Right atrium auricular region (tissue), 2 donors: ENCODE results near the gene MED12L. TPM values are rescaled to one million over a fixed set of nuclear protein-coding genes. Genes with fewer than 3 reads are reported as not detected.

Source experiments
- DNase-seq: peaks from one replicate; pipeline ENCODE4 v3.0.0-alpha.2; 2019; ENCODE audit warnings: low spot score
- H3K27ac ChIP-seq, 2 donors: fragments of 200-600 bp; sonication (generic); 1 replicate in 1 of 2; 2 replicates in 1 of 2; pipeline ENCODE4 v1.5.1; 2016 to 2019
- H3K27me3 ChIP-seq, 2 donors: fragments of 200-600 bp; sonication (generic); one replicate each; pipeline versions ENCODE4 v1.5.1 to v1.6.0; 2017 to 2019
- H3K36me3 ChIP-seq: fragments of 200-600 bp; sonication (generic); one replicate; pipeline ENCODE4 v1.5.1; 2016
- H3K4me1 ChIP-seq, 2 donors: fragments of 200-600 bp; sonication (generic); one replicate each; pipeline versions ENCODE4 v1.5.1 to v1.6.0; 2017 to 2019
- H3K4me3 ChIP-seq, 2 donors: fragments of 200-600 bp; sonication (generic); 1 replicate in 1 of 2; 2 replicates in 1 of 2; pipeline ENCODE4 v1.5.1; 2017 to 2019; ENCODE audit warnings: mild to moderate bottlenecking in 1 of 2, moderate library complexity in 1 of 2
- H3K9me3 ChIP-seq, 2 donors: fragments of 200-600 bp; sonication (generic); one replicate each; pipeline ENCODE4 v1.5.1; 2019
- CTCF ChIP-seq, 2 donors: fragments of 200-600 bp; sonication (generic); IDR thresholded peaks; one replicate each; pipeline ENCODE4 v1.5.1; 2019; ENCODE audit warnings: antibody characterized with exemption in 2 of 2
- total RNA-seq, 2 donors: library from RNA; depleted of rRNA; stranded (reverse); fragments of >200 nt; gene quantifications; one replicate each; pipeline ENCODE4 v1.1.0, GENCODE V29; 2016

MED12L gene
- total RNA-seq, 2 donors from 2014 or later: 0.07 to 0.35 TPM

- H3K4me3 ChIP-seq: no peak overlapping the region
- no peaks in the 10 kb centered on the region for H3K27me3 ChIP-seq
- no peak overlapping the region for H3K27ac ChIP-seq
- no peak for TF ChIP-seq CTCF (IDR thresholded peaks at IDR 0.05)
- H3K9me3 ChIP-seq: no peaks in the 10 kb centered on the region
- peaks cover 0 to 16% of the 10 kb centered on the region in 2 donors for H3K4me1 ChIP-seq
- no peak for DNase-seq
- H3K36me3 ChIP-seq: no peaks in the 10 kb centered on the region
Measured at GRCh38 chr3:151225040-151225975, 139.8 kb downstream of the MED12L start.

- H3K27ac ChIP-seq: no peak overlapping the region
- TF ChIP-seq CTCF (IDR thresholded peaks at IDR 0.05): no peak
- H3K27me3 ChIP-seq: no peaks in the 10 kb centered on the region
- no peak for DNase-seq
- no peaks in the 10 kb centered on the region for H3K36me3 ChIP-seq
- no peak overlapping the region for H3K4me3 ChIP-seq
- peaks cover 0 to 16% of the 10 kb centered on the region in 2 donors for H3K4me1 ChIP-seq
- no peaks in the 10 kb centered on the region for H3K9me3 ChIP-seq
Measured at GRCh38 chr3:151226088-151226563, 140.7 kb downstream of the MED12L start.

GRCh38 chr3:151226825-151227224 is 141.4 kb downstream of the MED12L start:
- Histone ChIP-seq H3K9me3 (no peaks in the 10 kb centered on the region), H3K4me3 (no peak overlapping the region), H3K4me1 (peaks cover 0 to 16% of the 10 kb centered on the region in 2 donors), H3K36me3 (no peaks in the 10 kb centered on the region), H3K27ac (no peak overlapping the region), H3K27me3 (no peaks in the 10 kb centered on the region)
- TF ChIP-seq CTCF (IDR thresholded peaks at IDR 0.05): no peak
- DNase-seq: no peak

- Histone ChIP-seq H3K27ac (no peak overlapping the region), H3K4me1 (peaks cover 0 to 16% of the 10 kb centered on the region in 2 donors), H3K36me3 (no peaks in the 10 kb centered on the region), H3K4me3 (no peak overlapping the region), H3K9me3 (no peaks in the 10 kb centered on the region), H3K27me3 (no peaks in the 10 kb centered on the region)
- no peak for DNase-seq
- TF ChIP-seq CTCF (IDR thresholded peaks at IDR 0.05): no peak
Measured at GRCh38 chr3:151227266-151227806, 141.9 kb downstream of the MED12L start.

GRCh38 chr3:151227807-151228665 is 142.6 kb downstream of the MED12L start:
- peak; percentile 78 for DNase-seq
- Histone ChIP-seq H3K36me3 (no peaks in the 10 kb centered on the region), H3K9me3 (no peaks in the 10 kb centered on the region), H3K27me3 (no peaks in the 10 kb centered on the region), H3K27ac (peak overlapping the region; percentile 20 to 42), H3K4me3 (no peak overlapping the region), H3K4me1 (peaks cover 0 to 16% of the 10 kb centered on the region in 2 donors)
- TF ChIP-seq CTCF (IDR thresholded peaks at IDR 0.05): peak; percentile 84 to 95
